K562 (cell line): Measurements from ENCODE around the gene GPD2. TPM values are rescaled to one million over a fixed set of nuclear protein-coding genes. Genes with fewer than 3 reads are reported as not detected.

Experiments used
- ATAC-seq: fragments of 200-7000 bp; cut with Tn5 transposase; 3 replicates; pipeline ENCODE4 v1.9.1; 2020; ENCODE audit warnings: moderate library complexity
- BruUV-seq: library from RNA; stranded (reverse); fragments of 400-500 nt; replicated peaks from 2 replicates; lab custom pipeline; 2021; lab: Mats Ljungman, UMichigan
- CTCF ChIA-PET: fragments of 300-600 bp; formaldehyde crosslinking; extraction: SDS; loops from one replicate; lab custom pipeline; 2021; ENCODE audit warnings: low intra/inter-chr PET ratio; lab: Yijun Ruan, JAX
- POLR2A ChIA-PET: fragments of 300-600, 350-650 bp; sonication (Branson Sonifier 250); formaldehyde crosslinking; extraction: SDS; loops from one replicate; lab custom pipeline; 2021; ENCODE audit warnings: antibody characterized with exemption, inconsistent platforms; lab: Yijun Ruan, JAX
- DNase-seq, 4 experiments: peaks; one replicate each; pipeline versions ENCODE4 v3.0.0 to v3.0.0-alpha.2; 2011 to 2018; ENCODE audit warnings: low spot score in 3 of 4, mixed read lengths in 3 of 4; ENCODE audit errors: extremely low read depth in 1 of 4
- FAIRE-seq: peaks from 2 replicates; lab custom pipeline; 2011; peaks lifted over from hg19 to GRCh38; lab: Jason Lieb, UNC
- H2AFZ ChIP-seq: 2 replicates; pipeline ENCODE4 v1.6.0; 2011; ENCODE audit warnings: low read depth, low read length, control low read depth, inconsistent platforms
- H3K27ac ChIP-seq: fragments of 200-600 bp; 3 replicates; pipeline ENCODE4 v1.8.0; 2011; ENCODE audit warnings: low read depth, mild to moderate bottlenecking, control low read depth, inconsistent platforms, low read length, moderate library complexity, mixed read lengths; ENCODE audit errors: extremely low read depth
- H3K27me3 ChIP-seq, 2 experiments: fragments of 300-600 bp in 1 of 2; 2 replicates in 1 of 2; 3 replicates in 1 of 2; pipeline versions ENCODE4 v1.6.0 to v1.8.0; 2011; ENCODE audit warnings: inconsistent platforms in 2 of 2, low read length in 2 of 2, mild to moderate bottlenecking in 1 of 2, mixed read lengths in 1 of 2, moderate library complexity in 1 of 2; ENCODE audit not compliant: control insufficient read depth in 2 of 2, insufficient read depth in 2 of 2
- H3K36me3 ChIP-seq: fragments of 300-600 bp; 3 replicates; pipeline ENCODE4 v1.8.0; 2011; ENCODE audit warnings: mild to moderate bottlenecking, low read length, inconsistent platforms; ENCODE audit not compliant: control insufficient read depth, insufficient read depth
- H3K4me1 ChIP-seq, 2 experiments: fragments of 200-600 bp in 1 of 2; replicated peaks in 1 of 2; 2 replicates in 1 of 2; 3 replicates in 1 of 2; pipeline versions ENCODE4 v1.5.1 to v1.8.0; 2011; ENCODE audit warnings: inconsistent platforms in 2 of 2, low read length in 2 of 2, mild to moderate bottlenecking in 1 of 2, mixed read lengths in 1 of 2, moderate library complexity in 1 of 2; ENCODE audit not compliant: control insufficient read depth in 2 of 2, insufficient read depth in 2 of 2
- H3K4me2 ChIP-seq: 2 replicates; pipeline ENCODE4 v1.6.1; 2011; ENCODE audit warnings: low read length, control low read depth, inconsistent platforms, mixed read lengths; ENCODE audit not compliant: insufficient read depth
- H3K4me3 ChIP-seq: fragments of 200-600 bp; sonication (generic), shearing (Covaris generic); 2 replicates; pipeline ENCODE4 v1.5.1; 2016; ENCODE audit warnings: control low read depth, inconsistent platforms
- H3K79me2 ChIP-seq: fragments of 200-600 bp; 3 replicates; pipeline ENCODE4 v1.8.0; 2011; ENCODE audit warnings: low read length, inconsistent platforms; ENCODE audit not compliant: control insufficient read depth, insufficient read depth
- H3K9ac ChIP-seq, 2 experiments: 2 replicates each; pipeline versions ENCODE4 v1.6.0 to v1.6.1; 2011; ENCODE audit warnings: low read depth in 2 of 2, low read length in 2 of 2, control low read depth in 1 of 2, inconsistent platforms in 1 of 2, mild to moderate bottlenecking in 1 of 2, mixed read lengths in 1 of 2; ENCODE audit not compliant: insufficient read depth in 1 of 2
- H3K9me1 ChIP-seq: one replicate; pipeline ENCODE4 v1.6.0; 2011; ENCODE audit warnings: inconsistent platforms, mild to moderate bottlenecking, low read length, moderate library complexity; ENCODE audit not compliant: control insufficient read depth, insufficient read depth
- H3K9me3 ChIP-seq: replicated peaks from 2 replicates; pipeline ENCODE4 v1.5.1; 2011; ENCODE audit warnings: low read depth, low read length, inconsistent platforms; ENCODE audit not compliant: control insufficient read depth, insufficient read depth
- H4K20me1 ChIP-seq: replicated peaks from 2 replicates; pipeline ENCODE4 v1.6.1; 2011; ENCODE audit warnings: low read length, inconsistent platforms, mixed read lengths; ENCODE audit not compliant: control insufficient read depth, insufficient read depth
- NUFIP1 ChIP-seq: fragments of 450-650 bp; IDR thresholded peaks from 2 replicates; pipeline ENCODE4 v1.6.1; 2018; ENCODE audit not compliant: partially characterized antibody
- SPI1 ChIP-seq: IDR thresholded peaks from 2 replicates; pipeline ENCODE4 v1.6.1; 2011; ENCODE audit warnings: low read depth, low read length, control low read depth, borderline replicate concordance
- WGBS: fragments of 100-300 bp; shearing (Covaris generic); methylation state at CpG from one replicate; pipeline ENCODE4 v1.1.6; 2016; ENCODE audit warnings: low coverage, mixed read lengths; ENCODE audit not compliant: insufficient coverage; ENCODE audit errors: missing lambda C conversion rate; 5-methylcytosine and 5-hydroxymethylcytosine counted together
- in situ Hi-C: fragments of 300-500 bp; cut with MboI; formaldehyde crosslinking; loops from 4 replicates; pipeline ENCODE4 v1.15.0; 2018; ENCODE audit warnings: inconsistent platforms, mixed read lengths
- intact Hi-C: fragments of 100-400 bp; cut with micrococcal nuclease; formaldehyde crosslinking; loops from 2 replicates; pipeline ENCODE4 v1.14.2; 2022
- polyA plus RNA-seq, 8 experiments: library from polyadenylated mRNA; depleted of rRNA in 4 of 8; stranded (reverse) in 5 of 8; unstranded in 3 of 8; fragments of >200 nt; fragmentation: Nextera tagmentation in 2 of 8; fragmentation: Illumina TruSeq in 1 of 8; extraction: Ambion mirVana in 2 of 8; extraction: Trizol in 1 of 8; gene quantifications; 2 replicates each; pipeline versions ENCODE4 v1.2.1 to v1.2.3, GENCODE V29; 2011 to 2014; ENCODE audit warnings: inconsistent platforms in 1 of 8, missing spikeins in 1 of 8
- total RNA-seq, 7 experiments: library from RNA; depleted of rRNA in 6 of 7; stranded (reverse); fragments of >200 nt in 6 of 7; fragmentation: Illumina TruSeq in 2 of 7; extraction: Trizol in 2 of 7; gene quantifications; 2 replicates each; pipeline versions ENCODE4 v1.2.1 to v1.2.3, GENCODE V29; 2011 to 2021; ENCODE audit warnings: low replicate concordance in 1 of 7
- TF ChIP-seq, protein P1 (sequence below): fragments of 450-650 bp; IDR thresholded peaks from 2 replicates; pipeline ENCODE4 v1.6.1; 2016
- TF ChIP-seq, protein P2 (sequence below): fragments of 250-450 bp; sonication (Bioruptor Pico); IDR thresholded peaks from 2 replicates; pipeline ENCODE4 v1.4.0; 2020; ENCODE audit warnings: mild to moderate bottlenecking, moderate library complexity, borderline replicate concordance
- TF ChIP-seq, protein P3 (sequence below): fragments of 250-450 bp; sonication (Bioruptor Pico); IDR thresholded peaks from 2 replicates; pipeline ENCODE4 v1.8.0; 2022; ENCODE audit warnings: inconsistent platforms

The GPD2 gene
- total and polyA plus RNA-seq, 9 of the 15 experiments (the other 6 are each of a cell fraction or from before 2014, with no cell fraction given) = 5.2 to 39.2 (median 19.0) TPM

DNA sequence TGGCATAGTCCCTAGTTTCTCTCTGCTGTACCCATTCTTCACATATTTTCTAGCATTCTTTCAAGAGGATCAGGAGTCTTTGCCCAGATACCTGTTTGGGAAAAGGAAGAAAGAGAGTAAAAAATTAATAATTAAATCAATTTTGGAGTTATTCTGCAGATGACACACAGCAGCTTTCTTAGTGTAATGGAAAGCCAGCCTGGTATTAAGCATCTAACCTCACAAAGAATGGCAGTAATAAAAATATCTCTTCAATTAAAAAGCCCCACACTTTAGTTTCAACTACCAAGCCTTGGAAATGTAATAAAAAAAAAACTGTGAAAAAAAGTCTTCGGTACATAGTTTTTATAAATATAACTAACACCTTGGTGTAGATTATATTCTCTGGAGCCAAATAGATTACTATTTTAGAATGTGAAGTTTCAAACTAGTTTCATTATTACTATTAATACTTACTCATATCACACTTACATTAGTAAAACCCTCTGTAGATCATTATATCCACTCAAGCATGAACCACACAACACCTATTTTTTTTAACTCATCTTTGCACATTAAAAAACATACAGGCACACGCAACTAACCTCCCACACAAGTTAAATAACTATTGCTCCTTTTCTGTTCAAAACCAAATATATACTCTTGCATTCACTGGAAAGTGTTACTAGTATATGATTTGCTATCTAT, 90.9 kb downstream of the GPD2 start:
- ChIA-PET CTCF (no interaction called here), POLR2A (interaction anchor here (1.0 kb wide), 1 partner anchor 12 kb away, joined by 3 read pairs; no protein-coding TSS in a partner anchor)
- no peaks in the 10 kb centered on the region for H4K20me1 ChIP-seq
- H3K4me3 ChIP-seq = no peak overlapping the region
- BruUV-seq = no TSS peak
- no peaks in the 10 kb centered on the region for H3K9me3 ChIP-seq
- no peak overlapping the region for H3K4me2 ChIP-seq
- ATAC-seq (no peak), FAIRE-seq (no peak), DNase-seq (no peak)
- no peak overlapping the region for H3K9ac ChIP-seq
- WGBS = 43% methylated on average over 2 of the region's 2 CpGs
- H3K36me3 ChIP-seq = no peaks in the 10 kb centered on the region
- no peaks in the 10 kb centered on the region for H3K27me3 ChIP-seq
- TF ChIP-seq, protein P1, sequence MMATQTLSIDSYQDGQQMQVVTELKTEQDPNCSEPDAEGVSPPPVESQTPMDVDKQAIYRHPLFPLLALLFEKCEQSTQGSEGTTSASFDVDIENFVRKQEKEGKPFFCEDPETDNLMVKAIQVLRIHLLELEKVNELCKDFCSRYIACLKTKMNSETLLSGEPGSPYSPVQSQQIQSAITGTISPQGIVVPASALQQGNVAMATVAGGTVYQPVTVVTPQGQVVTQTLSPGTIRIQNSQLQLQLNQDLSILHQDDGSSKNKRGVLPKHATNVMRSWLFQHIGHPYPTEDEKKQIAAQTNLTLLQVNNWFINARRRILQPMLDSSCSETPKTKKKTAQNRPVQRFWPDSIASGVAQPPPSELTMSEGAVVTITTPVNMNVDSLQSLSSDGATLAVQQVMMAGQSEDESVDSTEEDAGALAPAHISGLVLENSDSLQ = no peak
- TF ChIP-seq NUFIP1 (no peak), SPI1 (no peak)
- TF ChIP-seq, protein P2, sequence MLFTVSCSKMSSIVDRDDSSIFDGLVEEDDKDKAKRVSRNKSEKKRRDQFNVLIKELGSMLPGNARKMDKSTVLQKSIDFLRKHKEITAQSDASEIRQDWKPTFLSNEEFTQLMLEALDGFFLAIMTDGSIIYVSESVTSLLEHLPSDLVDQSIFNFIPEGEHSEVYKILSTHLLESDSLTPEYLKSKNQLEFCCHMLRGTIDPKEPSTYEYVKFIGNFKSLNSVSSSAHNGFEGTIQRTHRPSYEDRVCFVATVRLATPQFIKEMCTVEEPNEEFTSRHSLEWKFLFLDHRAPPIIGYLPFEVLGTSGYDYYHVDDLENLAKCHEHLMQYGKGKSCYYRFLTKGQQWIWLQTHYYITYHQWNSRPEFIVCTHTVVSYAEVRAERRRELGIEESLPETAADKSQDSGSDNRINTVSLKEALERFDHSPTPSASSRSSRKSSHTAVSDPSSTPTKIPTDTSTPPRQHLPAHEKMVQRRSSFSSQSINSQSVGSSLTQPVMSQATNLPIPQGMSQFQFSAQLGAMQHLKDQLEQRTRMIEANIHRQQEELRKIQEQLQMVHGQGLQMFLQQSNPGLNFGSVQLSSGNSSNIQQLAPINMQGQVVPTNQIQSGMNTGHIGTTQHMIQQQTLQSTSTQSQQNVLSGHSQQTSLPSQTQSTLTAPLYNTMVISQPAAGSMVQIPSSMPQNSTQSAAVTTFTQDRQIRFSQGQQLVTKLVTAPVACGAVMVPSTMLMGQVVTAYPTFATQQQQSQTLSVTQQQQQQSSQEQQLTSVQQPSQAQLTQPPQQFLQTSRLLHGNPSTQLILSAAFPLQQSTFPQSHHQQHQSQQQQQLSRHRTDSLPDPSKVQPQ (CRISPR knock-in tag) = no peak
- TF ChIP-seq, protein P3, sequence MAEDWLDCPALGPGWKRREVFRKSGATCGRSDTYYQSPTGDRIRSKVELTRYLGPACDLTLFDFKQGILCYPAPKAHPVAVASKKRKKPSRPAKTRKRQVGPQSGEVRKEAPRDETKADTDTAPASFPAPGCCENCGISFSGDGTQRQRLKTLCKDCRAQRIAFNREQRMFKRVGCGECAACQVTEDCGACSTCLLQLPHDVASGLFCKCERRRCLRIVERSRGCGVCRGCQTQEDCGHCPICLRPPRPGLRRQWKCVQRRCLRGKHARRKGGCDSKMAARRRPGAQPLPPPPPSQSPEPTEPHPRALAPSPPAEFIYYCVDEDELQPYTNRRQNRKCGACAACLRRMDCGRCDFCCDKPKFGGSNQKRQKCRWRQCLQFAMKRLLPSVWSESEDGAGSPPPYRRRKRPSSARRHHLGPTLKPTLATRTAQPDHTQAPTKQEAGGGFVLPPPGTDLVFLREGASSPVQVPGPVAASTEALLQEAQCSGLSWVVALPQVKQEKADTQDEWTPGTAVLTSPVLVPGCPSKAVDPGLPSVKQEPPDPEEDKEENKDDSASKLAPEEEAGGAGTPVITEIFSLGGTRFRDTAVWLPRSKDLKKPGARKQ (CRISPR knock-in tag) = no peak
- no peaks in the 10 kb centered on the region for H3K4me1 ChIP-seq
- no peaks in the 10 kb centered on the region for H3K9me1 ChIP-seq
- in situ Hi-C loops = no loop called here
- H3K79me2 ChIP-seq = no peaks in the 10 kb centered on the region
- no peak overlapping the region for H2AFZ ChIP-seq
- intact Hi-C loops = no loop called here
- H3K27ac ChIP-seq = no peak overlapping the region
